NCI-H2196 (cell line): ENCODE data around the gene BLNK.

Experiments
- DNase-seq: peaks from one replicate; lab custom pipeline; 2025; ENCODE audit not compliant: unreplicated experiment; lab: John Stamatoyannopoulos, UW

Gene BLNK

DNA sequence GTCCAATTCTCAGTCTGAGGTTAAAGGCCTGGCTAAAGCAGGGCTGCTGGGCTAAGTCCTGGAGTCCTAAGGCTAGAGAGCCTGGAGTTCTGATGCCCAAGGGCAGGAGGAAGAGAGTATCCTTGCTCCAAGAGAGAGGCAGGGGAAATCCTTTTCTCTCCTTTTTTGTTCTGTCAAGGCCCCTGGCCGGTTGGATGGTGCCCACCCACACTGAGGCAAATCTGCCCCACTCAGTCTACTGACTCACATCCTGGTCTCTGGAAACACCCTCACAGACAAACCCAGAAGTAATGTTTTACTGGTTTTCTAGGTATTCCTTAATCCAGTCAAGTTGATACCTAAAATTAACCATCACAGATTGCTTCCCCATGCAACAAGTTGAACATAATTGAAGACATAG lies 118.3 kb downstream of the BLNK start:
- DNase-seq = no peak

DNA sequence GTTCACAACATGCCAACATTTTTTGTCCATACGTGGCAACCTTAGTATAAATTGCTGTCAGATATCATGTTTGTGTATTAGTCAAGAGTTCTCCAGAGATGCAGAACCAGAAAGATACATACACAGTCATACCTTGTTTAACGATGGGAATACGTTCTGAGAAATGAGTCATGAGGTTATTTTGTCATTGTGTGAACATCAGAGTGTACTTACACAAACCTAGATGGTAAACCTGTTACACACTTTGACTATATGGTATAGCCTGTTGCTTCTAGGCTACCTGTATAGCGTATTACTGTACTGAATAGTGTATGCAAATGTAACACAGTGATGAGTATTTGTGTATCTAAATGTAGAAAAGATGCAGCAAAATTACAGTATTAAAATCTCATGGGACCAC lies 118.9 kb downstream of the BLNK start:
- DNase-seq = no peak
